Suppressor macrophage (primary cell): ENCODE results near the gene MBD2.
A peak's percentile ranks its signal among the peaks of the same experiment; 100 is the strongest.
"Not testable (repeated sequence)": the region's sequence is repeated elsewhere in the genome, so short reads cannot be mapped to it uniquely, and the experiment has no call there.

Experiments used
- DNase-seq, 4 experiments: peaks; one replicate each; pipeline ENCODE4 v3.0.0-alpha.2; 2020 to 2022

MBD2 gene

GRCh38 chr18:54238173-54238936 is 13.9 kb upstream of the MBD2 start:
- peak in 2 of 4 experiments; percentile 14 to 33 for DNase-seq

DNA sequence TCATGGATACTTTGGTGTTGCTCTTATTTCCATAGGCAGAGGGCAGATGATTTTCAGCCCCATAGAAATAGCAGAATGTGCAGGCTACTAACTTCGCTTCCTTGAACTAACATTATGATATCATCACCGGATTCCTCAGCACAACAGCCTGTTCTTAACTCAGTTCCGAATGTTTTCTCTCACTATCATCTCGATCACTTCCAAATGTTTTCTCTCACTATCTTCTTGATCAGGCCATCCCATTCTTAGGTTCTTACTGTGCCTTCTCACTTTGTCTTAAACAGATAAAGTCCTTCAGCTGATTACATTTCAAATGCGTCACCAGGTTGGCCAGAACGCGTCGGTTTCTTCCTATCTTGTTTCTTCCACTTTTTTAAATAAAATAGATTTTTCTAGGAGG is 11.4 kb upstream of the MBD2 start:
- DNase-seq = no peak

GRCh38 chr18:54233747-54234146 is 9.3 kb upstream of the MBD2 start:
- DNase-seq = no peak

- peak in 3 of 4 experiments; percentile 14 to 52 (median 51) for DNase-seq
Observed at GRCh38 chr18:54233228-54233625, 8.8 kb upstream of the MBD2 start.

DNA sequence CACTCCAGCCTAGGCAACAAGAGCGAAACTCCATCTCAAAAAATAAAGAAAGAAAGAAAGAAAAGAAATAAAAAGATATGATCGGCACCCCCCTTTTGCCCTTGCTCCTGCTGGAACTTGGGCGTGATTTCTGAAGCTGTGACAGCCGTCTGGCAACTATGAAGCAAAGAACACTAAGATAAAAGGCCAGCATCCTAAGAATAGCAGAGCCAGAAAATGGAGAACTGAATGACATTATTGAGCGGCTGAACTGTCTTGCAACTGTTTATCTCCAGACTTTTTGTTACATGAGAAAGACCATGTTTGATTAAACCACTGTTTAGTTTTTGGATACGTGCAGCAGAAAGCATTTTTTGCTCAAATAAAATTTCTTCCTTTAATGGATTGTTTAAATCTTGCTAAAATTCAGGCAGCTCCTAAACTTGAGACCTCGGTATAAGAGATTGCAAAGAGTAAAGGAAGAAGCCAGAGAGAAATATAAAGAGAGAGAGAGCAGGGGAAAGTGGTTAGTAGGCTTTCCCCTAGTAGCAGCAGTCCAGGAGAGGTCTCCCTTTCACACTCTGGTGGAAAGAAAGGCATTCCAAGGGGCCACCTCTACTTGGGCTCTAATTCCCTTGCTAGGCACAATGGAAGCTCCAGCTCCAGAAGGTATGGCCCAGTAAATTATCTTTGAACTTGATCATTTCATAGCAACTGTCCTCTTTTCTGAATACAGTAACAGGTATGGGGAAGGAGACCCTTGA is 8.2 kb upstream of the MBD2 start:
- peak in 2 of 4 experiments; percentile 36 for DNase-seq

DNA sequence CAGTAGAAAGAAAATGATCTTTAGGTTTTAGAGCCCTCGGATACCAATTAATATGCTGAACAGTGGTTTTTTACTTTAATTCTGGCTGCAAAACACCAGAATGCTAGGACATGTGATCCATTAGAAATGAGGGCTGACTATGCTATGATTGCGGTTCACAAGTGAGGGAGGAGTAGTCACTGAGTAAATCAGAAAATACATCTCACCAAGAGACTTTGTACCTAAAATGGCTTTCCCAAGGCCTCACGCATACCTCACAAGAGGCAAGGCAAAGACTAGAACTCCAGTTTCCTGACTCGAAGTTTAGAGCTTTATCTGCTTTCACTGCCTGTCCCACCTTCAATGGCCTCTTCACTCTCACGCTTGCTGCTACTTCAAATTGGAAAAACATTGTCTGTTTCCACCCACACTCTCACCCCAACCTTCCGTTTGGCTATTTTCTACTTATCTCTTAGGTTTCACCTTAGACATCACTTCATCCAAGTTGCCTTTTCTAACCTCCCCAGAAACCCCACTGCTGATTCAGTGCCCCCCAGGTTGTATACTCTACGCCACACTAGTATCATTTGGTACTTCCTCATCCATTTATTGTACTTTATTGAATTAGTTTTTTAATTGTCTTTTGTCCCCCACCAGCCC is 5.1 kb upstream of the MBD2 start:
- DNase-seq = no peak

- no peak for DNase-seq
Observed at GRCh38 chr18:54228364-54228763, 3.9 kb upstream of the MBD2 start.

DNA sequence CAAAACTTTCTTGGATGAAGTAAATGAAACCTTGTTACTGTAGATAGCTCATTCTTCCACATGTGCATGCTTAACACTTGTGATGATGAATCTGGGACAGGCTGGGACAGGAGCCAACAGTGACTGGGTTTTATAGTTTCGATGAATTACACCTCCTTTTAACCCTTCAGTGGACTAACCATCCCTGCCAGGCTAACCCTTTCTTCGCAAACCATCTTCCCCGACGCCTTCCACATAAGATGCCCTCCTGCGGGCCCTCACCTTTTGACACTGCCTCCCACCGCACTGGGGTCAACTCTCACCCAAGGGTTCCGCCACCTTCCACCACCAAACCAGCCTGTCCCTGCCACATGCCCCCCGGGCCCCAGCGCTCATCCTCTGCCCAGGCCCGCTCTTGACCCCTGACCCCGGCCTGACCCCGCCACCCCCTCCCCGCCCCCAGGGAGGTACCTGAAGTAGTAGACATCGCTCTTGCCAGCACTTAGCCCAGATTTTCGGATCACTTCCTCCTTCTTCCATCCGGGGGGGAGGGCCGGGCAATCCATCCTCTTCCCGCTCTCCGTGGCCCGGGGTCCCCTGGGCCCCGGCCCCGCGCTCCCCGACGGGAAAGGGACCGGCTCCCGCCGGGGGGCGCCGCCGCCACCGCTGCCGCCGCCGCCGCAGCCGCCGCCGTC is 764 bp downstream of the MBD2 start:
- peak; percentile 19 to 66 (median 58) for DNase-seq

- peak in 2 of 4 experiments; percentile 22 to 23 for DNase-seq
Observed at GRCh38 chr18:54222922-54223567, 1.4 kb downstream of the MBD2 start.

- DNase-seq = no peak
Observed at GRCh38 chr18:54220406-54220805, 4.1 kb downstream of the MBD2 start.

- DNase-seq = not testable (repeated sequence)
Observed at GRCh38 chr18:54218803-54219202, 5.7 kb downstream of the MBD2 start.

DNA sequence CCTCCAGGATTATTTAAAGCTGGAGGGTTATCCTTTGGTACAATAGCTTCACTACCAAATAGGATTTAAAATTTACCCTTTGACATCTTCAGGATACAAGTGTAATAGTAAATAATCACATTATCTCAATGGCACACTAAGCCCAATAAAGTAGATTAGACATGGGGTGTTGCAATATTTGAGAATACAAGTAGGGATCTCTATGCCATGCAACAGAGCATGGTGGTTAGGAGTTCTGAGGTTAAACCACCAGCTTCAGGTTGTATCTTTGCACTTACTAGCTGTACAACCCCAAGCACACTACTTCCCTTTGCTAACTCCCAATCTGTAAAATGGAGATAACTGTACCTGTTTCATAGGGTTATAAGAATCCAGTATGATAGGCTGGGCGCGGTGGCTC is 6.2 kb downstream of the MBD2 start:
- DNase-seq = no peak

DNA sequence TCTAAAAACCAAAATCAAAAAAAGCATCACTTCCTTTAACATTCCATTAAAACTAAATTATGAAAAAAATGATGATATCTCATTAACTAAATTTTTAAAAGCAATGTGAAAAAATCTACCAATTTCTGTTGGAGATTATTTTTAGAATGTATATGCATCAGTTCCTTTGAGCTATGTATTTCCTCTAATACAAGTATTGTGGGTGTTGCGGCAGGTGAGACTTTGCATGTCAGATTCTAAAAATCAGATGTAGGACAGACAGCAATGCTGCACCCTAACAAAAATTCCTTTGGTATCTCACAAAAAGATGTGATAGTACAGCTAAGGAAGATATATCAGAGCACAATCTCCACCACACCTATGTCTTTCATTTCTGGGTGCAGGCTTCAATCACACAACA is 6.8 kb downstream of the MBD2 start:
- DNase-seq = no peak

DNA sequence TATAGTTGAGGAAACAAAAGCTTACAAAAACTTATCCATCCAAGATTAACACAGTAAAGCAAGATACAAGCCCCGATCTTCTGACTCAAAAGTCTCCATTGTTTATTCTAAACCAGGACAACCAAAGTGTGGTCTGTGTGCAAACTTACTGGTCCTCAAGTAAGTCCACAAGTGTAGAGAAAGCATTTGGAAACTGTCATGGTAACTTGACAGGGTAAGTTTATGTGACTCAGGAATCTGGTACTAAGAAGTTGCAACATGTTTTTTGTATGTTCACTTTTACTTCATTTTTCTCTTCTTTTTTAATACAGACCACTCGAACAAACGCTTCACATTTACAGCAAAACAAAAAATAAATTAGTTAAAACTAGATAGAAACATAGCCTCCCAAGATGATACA is 9.4 kb downstream of the MBD2 start:
- DNase-seq = no peak

DNA sequence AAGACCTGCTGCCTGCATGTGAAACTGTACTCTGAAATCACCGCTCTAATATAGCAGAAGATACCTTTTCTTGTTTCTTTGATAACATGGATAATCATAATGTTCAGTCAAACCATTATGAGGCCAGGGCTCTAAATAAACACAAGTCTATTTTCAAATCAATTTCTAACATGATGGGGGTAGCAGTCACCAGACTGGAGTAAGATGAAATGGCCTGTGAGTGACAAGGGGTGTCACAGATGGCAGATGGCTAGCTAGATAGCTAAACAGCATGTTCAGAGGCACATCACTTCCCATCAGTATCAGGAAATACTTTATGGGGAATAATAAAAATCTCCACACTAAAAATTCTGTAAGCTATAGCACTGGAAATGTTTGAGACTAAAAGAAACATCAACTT is 14.0 kb downstream of the MBD2 start:
- DNase-seq = no peak

GRCh38 chr18:54209471-54210180 is 14.8 kb downstream of the MBD2 start:
- peak in 2 of 4 experiments; percentile 39 to 53 for DNase-seq

- DNase-seq = no peak
Observed at GRCh38 chr18:54206447-54206846, 18.0 kb downstream of the MBD2 start.

GRCh38 chr18:54205959-54206358 is 18.5 kb downstream of the MBD2 start:
- DNase-seq = no peak

- DNase-seq = not testable (repeated sequence)
Observed at GRCh38 chr18:54205448-54205847, 19.0 kb downstream of the MBD2 start.

DNA sequence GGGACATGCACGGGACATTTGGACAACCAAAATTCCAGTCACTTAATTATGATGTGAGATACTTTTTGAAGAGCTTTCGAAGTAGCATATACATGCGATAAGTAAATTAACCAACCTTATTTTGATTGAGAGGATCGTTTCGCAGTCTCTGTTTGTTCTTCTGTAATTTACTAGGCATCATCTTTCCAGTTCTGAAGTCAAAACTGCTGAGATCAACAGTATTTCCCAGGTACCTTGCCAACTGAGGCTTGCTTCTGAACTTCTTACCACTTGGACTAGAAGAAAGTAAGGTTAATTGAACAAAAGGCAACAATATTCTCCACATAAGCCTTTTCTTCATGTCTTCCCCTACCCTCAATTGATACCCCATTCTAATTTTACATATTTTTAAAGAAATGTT is 19.6 kb downstream of the MBD2 start:
- DNase-seq = no peak

DNA sequence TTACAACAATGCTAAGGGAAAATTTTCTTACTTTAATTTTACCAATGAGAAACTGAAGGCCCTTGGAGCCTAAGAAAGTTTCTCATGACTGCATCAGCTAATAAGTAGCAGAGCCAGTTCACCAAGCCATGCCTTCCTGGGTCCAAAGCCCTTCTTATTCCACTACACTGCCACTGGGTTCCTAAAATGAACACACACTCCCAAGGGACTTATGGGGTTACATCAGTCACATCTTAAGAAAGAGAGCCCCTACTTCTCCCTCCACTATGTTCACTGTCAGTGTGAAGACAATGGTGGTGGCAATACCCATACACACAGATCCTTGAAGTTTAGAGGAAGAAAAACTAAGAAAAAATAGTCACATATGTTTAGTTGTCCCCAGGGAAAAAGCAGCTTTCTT is 20.6 kb downstream of the MBD2 start:
- no peak for DNase-seq

DNA sequence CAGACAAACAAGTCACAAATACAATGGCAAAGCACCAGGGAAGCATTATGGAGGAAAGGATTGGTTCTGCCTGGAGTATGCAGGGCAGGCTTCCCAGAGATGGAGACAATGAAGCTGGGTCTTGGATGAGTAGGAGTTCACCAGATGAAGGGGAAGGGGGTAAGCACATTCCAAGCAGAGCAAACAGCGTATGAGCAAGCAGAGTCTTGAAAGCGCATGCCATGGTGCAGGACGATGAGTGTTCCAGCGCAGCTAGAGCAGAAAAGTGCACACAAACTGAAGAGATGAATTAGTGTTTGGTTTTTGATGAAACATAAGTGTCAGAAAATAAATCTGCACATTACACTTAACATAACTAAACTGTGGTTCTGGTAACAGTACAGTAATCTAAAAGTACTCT is 21.6 kb downstream of the MBD2 start:
- DNase-seq = no peak
